Dermis blood vessel endothelial cell (primary cell): ENCODE data around the gene SP8. TPM values are rescaled to one million over a fixed set of nuclear protein-coding genes. Genes with fewer than 3 reads are reported as not detected.

Source experiments
- DNase-seq: peaks from one replicate; pipeline ENCODE4 v3.0.0; 2010
- total RNA-seq: library from RNA; depleted of rRNA; stranded (reverse); fragments of >200 nt; gene quantifications from 2 replicates; pipeline ENCODE4 v1.2.3, GENCODE V29; 2014

The SP8 gene
- total RNA-seq, 1 donor from 2014 or later = not detected

DNA sequence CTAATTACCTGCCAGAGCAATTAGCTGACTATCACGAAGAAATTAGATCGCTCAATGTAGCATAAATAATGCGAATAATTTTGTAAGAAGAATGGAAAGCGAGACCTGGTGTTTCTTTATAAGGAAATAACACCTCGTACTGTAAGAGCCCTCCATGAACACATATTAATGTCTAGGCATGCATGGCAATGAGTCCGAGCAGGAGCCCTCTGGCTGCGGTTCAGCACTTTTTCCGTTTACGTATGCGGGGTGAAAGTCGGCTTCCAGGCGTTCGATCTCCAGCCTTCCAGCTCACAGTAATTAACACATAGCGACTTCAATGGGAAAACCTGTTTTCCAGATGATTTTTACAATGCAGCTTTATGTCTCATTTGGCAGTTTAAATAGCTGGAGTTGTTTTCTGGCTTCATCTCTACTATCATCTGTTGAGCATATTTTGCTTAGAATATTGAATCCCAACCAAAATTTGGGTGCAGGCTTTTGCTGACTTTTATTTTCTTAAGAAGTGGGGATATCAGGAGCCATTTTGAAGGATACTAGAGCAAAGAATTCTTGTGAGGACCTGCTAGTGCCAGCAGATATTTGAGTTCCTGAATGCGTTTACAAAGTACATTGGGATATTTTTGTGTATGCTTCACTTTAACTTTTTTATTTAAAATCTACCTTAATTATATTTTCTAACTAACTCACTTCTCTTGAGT, 7.2 kb upstream of the SP8 start:
- no peak for DNase-seq

DNA sequence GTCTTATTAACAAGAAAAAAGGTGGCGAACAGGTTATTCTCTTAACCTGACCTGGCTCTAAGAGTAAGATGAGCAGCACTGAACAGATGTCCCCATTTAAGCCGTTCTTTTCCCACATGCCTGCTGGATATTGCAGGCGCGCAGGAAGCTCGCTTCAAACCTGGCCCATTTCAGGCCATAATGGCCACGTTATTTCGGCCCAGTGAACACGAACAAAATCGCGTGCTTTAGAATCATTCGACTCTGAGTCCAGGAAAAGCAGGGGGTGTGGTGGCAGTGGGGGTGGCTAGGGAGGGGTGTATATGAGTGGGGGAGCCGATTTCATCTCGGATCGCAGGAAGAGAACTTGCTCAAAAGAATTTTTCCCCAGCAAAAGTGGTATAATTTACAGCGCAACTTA, 6.6 kb upstream of the SP8 start:
- no peak for DNase-seq

DNA sequence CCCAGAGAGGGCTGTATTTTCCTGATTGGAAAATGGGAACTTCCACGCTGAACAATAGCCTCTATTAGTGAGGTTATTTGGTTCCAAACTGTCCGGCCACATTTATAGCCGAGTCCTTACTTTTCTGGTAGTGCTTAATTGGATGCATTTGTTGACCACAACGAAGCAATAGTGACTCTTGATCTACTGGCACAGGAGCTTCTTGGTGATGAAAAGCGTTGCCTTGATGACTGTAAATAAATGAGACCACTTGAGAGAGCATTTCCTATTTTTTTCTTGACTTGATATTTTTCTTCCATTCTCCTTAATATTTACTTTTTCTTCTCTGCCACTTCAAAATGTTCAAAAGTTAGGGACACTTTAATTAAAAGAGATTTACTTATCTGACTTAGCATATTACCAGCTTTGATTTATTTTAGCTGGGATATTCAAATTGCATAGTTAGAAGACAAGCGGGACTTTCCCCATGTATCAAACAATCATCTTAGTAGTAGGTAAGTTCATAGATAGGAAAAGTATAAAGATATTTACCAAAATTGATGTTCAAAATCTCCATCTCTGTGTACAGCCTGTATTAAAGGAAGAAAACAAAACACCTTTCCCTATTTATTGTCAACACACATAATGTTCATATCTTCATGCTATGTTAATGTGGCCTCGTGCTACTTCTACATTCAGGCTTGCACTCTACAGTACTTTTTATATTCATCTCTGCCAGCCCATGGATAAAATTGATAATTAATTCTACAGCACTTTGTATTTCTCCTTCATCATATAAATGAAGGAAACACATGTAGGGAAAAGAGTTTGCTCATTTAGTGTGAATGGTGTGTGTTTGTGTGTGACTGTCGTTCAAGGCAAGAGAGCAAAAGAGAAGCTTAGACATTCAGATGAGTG, 5.1 kb upstream of the SP8 start:
- DNase-seq = no peak

DNA sequence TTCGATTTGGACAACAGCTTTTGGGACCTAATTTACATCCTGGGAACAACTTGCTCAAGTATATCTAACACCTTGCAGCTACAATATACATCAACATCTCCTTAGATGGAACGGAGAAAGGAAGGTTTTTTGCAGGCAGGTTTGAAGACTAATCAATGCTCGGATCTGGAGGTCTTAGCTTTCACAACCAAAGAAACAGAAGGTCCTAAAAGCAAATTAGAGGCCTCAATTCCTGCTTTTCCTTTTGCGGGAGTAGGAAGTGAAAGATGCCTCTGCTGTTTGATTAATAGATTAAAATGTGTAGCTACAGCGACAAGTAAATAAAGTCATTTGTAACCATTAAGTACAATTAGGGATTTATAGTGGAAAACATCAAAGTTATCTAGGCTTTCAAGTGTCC, 3.7 kb upstream of the SP8 start:
- no peak for DNase-seq

DNA sequence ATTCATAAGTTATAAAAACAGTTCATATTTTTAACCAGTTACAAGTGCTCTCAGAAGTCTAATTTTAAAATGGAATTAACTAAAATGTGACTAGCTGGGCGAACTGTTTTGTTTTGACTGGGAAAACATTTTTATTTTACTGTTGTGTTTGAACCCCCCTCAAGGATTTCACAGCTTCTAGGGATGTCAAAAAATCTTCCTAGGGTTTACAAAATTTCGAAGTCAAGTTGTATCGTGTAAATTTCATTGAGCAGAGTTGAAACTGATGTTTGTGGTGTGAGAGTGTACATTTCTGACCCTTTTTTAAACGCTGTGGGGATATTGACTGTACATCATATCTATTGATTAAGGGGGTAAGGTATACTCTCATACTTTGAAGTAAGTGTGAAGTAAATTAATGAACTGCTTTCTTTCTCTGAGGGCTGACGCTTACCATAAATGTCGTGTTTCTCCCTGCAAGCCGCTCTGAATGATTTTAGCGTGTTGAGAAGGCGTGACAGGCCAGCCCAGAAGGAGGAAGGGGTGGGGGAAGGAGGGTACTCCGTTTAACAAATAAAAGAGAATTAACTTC, 1.8 kb upstream of the SP8 start:
- DNase-seq = no peak

DNA sequence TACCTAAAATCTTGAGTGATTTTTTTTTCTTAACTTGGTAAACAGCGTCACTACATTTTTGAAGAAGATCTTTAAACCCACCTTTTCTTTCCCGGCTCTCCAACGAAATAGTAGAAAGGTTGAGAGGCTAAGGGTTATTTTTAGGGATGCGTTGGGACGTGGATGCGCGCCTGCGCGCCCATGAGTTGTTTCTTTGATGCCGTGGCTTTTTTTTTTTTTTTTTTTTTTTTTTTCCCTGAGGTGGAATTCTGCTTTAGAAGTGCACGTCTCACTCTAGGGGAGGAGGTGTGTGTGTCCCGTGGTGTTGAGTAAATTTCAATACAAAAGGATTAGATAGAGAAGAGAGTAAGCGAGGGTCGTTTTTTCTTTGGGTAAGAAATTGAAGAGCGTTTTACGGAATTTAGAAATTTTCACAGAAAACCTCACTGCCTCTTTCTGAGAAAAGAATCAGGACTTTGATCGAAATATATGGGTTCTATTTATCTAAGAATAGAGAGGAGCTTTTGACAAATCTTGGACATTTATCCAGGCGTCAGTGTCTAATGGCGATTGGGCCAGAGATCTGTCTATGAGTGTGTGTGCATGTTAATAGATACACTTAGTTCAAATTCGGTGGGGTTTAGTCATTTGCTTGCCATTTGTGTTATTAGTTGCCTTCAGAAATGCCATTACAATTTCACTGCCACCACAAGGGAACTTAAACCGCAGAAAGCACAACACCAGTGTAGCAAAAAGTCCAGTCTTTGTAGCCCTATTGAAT, 1.2 kb upstream of the SP8 start:
- DNase-seq = no peak

DNA sequence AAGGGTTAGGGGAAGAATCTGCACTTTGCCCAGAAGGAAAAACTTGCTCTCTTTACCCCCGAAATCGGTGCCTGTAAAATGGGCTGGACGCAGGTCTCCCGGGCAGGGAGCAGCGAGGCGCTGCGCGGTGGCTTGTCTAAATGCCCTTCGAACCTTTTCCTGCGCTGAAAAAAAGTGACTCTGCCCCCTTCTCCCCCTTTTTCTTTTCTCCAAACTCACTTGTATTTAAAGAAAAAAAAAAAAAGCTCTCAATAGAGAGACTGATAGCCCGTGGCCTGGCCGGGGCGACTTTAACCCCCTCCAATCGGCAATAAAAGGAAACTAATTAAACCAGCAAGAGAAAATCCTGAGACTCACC, 286 bp downstream of the SP8 start:
- no peak for DNase-seq

DNA sequence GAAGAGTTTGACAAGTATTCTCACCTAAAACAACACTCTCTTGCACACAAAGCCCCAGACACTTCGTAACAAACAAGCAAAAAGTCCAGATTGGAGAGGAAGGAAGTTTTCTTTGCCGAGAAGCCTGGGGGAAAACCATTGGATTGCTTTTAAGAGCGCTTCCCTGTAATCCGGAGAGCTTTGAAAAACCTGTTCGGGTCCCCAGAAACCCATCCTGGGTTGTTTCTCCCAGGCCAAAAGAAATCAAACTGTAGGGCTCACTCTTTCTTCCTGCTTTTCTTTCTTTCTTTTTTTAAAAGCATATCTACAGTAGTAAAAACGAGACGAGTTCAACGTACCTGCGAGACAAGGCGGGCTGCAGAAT, 655 bp downstream of the SP8 start:
- no peak for DNase-seq

DNA sequence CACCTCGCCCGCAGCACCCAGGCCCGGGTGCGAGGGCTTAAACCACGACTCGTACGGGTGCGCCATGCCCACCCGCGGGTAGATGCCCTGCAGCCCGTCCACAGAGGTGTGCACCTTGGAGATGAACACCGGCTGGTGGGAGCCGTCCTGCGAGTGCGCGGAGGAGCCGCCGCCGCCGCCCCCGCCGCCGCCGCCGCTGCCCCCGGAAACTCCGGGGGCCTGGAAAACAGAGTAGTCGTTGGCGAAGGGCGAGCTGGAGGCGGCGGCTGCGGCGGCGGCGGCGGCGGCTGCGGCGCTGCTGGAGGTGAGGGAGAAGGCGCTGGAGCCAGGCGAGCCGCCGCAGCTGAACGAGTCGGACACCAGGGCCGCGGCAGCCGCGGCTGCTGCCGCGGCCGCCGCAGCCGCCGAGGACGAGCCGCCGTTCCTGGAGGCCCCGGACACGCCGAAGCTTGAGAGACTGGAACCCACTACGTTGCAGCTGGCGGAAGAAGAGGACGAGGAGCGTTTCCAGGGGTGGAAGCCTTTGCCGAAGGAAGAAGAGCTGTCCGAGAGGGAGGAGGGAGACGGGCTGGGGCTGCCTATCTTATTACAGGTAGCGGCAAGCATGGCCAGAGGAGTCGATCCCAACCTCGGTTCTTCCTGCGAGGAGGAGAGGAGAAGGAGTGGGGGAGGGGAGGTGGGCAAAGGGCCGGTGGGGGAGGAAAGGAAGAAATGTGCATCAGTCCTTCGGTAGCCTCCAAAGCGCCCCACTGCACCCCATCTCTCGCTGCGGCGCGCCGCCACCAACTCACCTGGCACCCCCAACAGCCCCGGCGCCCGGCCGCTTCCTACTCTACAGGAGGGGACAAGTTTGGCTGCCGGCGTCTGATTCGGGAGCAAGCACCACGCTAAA, 1.3 kb downstream of the SP8 start:
- DNase-seq = peak; percentile 21

DNA sequence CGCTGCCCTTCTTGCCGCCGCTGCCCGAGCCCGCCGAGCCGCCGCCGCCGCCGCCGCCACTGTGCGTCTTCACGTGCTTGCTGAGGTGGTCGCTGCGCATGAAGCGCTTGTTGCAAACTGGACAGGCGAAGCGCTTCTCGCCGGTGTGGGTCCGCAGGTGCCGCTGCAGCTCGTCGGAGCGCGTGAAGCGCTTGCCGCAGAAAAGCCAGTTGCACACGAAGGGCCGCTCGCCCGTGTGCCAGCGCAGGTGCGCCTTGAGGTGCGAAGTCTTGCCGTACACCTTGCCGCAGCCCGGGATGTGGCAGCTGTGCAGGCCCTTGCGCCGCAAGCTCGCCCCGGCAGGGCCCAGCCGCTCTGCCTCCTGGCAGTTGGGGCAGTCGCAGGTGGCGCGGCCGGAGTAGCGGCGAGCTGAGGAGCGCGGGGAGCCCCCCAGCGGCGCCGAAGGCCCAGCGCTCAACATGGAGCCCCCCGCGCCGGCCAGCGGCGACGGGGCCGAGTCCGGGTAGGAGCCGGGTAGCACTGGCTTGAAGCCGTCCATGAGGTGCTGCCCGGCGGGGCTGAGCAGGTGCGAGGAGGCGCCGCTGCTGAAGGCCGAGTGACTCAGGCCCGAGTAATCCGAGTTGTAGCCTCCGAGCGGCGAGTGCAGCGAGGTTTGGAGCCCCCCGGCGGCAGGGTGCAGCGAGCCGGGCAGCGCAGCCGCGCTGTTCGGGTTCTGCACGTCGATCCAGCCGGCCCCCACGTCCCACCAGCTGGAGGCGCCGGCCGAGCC, 2.1 kb downstream of the SP8 start:
- peak; percentile 51 for DNase-seq

DNA sequence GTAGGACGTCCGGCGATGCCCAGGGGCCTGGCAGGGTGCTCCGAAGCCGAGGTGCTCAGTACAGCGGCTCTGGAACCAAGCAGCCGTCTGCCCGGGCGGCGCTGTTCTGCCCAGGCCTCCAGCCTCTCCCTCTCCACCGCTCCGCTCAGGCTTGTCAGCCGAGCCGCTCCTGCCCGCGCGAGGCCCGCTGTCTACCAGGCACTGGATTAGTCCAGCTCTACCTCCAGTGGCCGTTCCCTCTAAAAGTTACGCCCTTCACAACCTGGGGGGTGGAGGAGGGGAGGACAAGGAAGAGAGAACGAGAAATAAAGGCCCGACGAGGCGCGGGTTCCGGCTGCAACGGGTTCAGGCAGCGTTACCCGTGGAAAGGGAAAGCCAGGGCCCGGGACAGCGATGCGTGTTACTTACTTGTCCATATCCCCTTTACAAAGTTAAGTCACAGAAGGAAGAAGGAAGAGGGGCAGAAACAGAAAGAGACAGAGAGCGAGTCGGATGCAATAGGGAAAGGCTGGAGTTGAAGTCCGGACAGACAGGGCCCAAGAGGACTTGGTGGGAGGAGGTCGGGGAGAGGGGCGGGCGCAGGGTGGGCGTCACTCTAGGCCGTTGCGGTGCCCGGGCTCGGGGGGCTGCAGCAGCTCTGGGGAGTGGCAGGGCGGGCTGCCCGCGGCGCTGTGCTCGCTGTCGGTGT, 2.8 kb downstream of the SP8 start:
- peak; percentile 58 for DNase-seq

DNA sequence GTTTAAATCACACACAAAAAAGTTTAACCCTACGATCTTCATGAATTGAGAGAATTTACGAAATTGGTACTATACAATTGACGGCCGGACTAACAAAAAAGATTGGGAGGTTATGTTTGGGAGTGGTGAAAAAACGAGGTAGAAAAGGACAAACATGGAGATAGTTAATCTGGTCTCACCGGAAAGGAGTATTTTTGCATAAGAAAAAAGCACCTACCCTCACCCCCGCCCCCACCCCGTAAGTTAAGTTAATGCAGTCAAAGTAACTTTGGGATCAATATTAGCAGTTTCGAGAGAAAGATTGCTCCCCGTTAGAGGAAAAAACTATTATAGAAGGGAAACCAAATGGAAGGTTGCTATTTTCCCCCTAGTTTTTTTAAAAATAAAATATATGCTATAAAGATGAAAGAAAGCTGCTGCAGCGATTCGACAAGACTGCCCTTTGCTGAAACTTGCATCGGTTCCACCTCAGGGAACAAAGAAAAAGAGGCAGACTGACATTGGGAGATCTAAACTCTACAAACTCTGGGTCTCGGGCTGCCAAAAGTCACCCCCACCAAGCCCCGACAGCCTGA, 3.5 kb downstream of the SP8 start:
- no peak for DNase-seq

DNA sequence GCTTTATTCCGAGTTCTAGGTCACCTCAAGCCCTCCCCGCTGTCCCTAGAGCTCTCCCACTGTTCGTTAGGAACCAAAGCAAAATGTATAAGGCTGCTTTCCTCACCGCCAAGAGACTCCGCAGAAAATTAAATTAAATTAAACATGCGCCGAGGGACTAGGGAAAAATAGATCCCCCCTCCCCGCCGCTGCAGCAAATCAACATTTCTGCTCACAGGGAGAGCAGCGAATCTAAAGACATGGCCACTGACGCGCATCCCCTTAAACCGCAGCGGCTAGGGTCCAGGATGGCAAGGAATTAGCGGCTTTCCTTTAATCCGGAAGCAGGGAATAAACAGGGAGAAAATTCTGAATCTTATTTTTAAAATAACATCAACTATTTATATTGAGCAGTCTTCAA, 7.6 kb downstream of the SP8 start:
- DNase-seq = no peak

DNA sequence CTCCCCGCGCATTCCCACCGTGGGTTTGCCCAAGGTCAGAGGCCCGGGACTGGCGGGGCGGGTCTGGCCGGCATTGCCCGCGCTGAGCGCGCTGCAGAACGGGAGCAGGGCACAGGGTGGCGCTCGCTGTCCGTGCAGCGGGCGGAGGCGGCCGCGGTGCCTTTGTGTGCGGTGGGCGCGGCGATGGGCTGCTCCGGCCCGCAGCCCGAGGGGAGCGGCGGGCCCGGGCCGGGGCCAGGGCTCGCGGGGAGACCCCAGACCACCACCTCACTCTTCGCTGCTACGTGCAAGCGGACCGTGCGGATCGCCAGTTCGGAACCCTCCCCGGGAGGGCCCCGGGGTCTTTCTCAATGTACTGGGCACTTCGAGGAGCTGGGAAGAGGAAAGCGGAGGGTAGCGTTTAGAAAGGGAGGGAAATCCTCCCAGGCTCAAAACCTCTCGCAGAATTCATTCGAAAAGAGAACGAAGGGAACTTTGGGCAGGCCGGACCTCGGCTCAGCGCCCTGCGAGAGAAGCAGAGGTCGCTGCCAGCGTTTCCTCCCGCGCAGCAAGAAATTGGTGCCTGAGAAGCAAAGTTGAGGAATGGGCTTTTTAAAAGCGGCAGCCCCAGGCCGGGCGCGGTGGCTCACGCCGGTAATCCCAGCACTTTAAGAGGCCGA, 8.5 kb downstream of the SP8 start:
- DNase-seq = peak; percentile 65

DNA sequence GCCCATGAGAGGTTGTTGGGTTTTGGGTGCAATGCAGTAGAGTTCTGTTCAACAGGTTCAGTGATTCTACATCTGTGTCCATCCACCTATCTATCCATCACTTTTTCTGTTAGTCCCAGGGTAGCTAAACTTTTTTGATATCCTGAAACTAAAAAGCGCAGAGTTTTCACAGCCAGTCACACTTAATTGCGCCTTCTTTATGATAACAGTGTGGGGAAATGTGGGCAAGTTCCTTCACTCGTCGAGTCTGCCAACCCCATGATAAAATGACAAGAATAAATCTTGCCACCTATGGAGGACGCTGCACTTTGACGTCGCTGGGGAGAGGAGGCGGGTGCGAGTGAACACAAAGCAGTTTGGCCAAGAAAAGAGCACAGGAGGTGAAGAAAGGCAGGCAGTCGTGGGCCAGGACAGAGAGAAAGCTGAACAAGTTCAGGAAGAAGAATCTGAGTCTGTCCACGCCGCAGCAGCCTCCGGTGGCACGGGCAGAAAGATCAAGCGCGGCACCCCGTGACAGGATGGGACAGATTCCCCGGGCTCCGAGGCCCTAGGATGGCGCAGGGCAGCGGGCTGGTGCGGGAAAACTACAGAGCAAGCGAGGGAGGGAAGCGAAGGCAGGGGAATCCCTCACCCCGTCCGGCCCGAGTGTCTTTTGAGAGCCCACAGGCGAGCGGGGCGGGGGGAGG, 9.2 kb downstream of the SP8 start:
- DNase-seq = no peak

DNA sequence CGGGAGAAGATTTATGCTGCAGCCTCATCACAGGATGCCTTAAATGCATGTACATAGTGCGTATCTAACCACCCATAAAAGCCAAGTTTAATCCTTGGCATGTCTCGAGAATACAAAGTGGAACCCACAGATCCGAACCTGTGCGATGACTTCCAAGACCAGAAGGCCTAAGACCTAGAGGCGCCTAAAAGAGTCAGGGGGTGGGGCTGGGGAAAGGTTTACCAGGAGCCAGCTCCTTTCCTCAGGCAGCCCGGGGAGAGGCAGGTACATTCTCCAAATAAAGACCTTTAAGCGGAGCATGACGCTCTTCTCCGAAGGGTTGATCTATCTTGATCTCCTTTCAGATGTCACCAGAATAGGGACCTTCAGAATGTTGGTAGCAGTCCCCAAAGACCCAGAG, 9.7 kb downstream of the SP8 start:
- DNase-seq = no peak

DNA sequence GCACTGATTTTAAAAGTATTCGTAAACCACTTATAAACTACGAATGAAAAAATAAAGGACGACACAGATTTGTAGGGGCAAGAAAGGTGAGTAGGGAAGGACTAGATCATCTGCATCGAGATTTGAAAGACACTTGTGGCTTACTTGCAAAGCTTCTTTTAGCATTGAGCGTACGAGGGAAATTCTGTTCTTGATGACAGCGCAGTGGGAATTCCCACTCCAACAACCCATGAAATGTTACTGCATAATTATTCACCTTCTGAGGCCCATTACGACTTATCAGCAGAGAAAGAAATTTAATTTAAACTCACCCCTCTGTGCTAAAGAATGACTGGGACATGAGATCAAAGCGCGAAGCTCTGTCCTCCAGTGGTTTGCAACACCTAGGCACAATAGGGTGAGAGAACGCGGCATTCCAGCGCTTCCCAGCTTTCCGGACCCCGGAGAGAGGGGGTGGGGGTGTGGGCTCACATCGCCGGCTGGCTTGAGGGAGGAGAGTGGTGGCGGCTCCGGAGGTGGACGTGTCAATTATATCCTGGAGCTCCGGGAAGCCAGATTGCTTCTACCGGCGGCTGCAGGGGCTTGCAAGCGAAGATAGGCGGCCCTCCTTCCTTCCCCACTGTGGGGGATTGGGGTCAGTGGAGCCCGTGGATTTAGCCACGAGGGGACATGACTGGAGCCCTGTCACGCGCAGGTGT, 10.3 kb downstream of the SP8 start:
- DNase-seq = no peak

DNA sequence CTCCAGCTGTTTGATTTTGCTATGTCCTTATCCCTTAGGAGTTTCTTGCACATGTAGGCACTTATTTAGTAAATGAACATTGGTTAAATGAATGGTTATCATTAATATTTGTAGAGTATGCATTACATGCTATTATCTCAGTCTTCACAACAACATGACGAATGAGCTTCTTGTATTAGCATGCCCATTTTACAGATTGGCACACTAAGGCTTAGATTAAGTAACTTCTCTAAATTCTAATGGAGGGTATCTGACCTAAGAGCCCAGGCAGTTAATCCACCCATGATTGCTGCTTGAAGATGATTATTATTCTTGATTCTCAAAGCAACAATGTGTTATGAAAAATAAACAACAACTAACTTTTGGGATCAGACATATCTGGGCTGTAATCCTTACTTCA, 32.7 kb downstream of the SP8 start:
- DNase-seq = no peak

DNA sequence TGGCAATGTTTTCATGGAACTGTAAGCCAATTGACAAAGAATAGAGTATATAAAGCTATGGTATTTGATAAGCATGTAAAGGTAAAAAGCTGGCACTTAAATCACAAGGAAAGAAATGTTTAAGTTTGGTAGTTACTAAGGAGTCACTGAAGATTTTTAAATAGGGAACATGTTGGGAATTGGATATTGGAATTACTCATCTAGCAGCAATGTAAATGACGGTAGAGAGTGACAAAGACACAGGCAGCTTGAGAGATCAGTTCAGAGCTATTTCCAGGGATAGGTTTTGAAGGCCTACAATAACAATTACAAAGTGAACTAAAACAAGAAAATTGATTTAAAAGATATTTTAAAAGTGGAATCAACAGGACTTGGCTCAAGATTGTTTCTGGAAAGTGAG, 36.8 kb downstream of the SP8 start:
- no peak for DNase-seq
